Astrocyte (in vitro differentiated cells and primary cell): ENCODE results near the gene CRHR2. TPM values are rescaled to one million over a fixed set of nuclear protein-coding genes. Genes with fewer than 3 reads are reported as not detected.

Experiments
- DNase-seq: peaks from one replicate; pipeline ENCODE4 v3.0.0-alpha.2; 2010; ENCODE audit warnings: low read depth
- FAIRE-seq: peaks from 2 replicates; lab custom pipeline; 2011; peaks lifted over from hg19 to GRCh38; lab: Jason Lieb, UNC
- H2AFZ ChIP-seq: 2 replicates; pipeline ENCODE4 v1.6.0; 2012; ENCODE audit warnings: low read depth, low read length, inconsistent platforms
- H3K27ac ChIP-seq: 2 replicates; pipeline ENCODE4 v1.5.1; 2011; ENCODE audit warnings: low read depth, low read length, inconsistent platforms
- H3K27me3 ChIP-seq: 2 replicates; pipeline ENCODE4 v1.6.0; 2011; ENCODE audit warnings: low read length, inconsistent platforms; ENCODE audit not compliant: insufficient read depth
- H3K36me3 ChIP-seq: 2 replicates; pipeline ENCODE4 v1.5.1; 2011; ENCODE audit warnings: low read length, inconsistent platforms; ENCODE audit not compliant: insufficient read depth
- H3K4me1 ChIP-seq: 2 replicates; pipeline ENCODE4 v1.5.1; 2011; ENCODE audit warnings: low read length, inconsistent platforms; ENCODE audit not compliant: insufficient read depth
- H3K4me2 ChIP-seq: 2 replicates; pipeline ENCODE4 v1.6.0; 2012; ENCODE audit warnings: low read length, inconsistent platforms
- H3K4me3 ChIP-seq: 2 replicates; pipeline ENCODE4 v1.5.1; 2011; ENCODE audit warnings: low read depth, mild to moderate bottlenecking, low read length, inconsistent platforms; ENCODE audit not compliant: insufficient read depth
- H3K79me2 ChIP-seq: 2 replicates; pipeline ENCODE4 v1.6.0; 2012; ENCODE audit warnings: mild to moderate bottlenecking, low read length, inconsistent platforms; ENCODE audit not compliant: insufficient read depth
- H3K9ac ChIP-seq: 2 replicates; pipeline ENCODE4 v1.6.0; 2012; ENCODE audit warnings: mild to moderate bottlenecking, low read length, inconsistent platforms
- H3K9me3 ChIP-seq: 2 replicates; pipeline ENCODE4 v1.5.1; 2012; ENCODE audit warnings: low read depth, mild to moderate bottlenecking, low read length, inconsistent platforms; ENCODE audit not compliant: insufficient read depth
- H4K20me1 ChIP-seq: 2 replicates; pipeline ENCODE4 v1.6.0; 2012; ENCODE audit warnings: low read length, inconsistent platforms; ENCODE audit not compliant: insufficient read depth
- H3K27ac Mint-ChIP-seq: one replicate; pipeline ENCODE4 v1.8.0; 2021; ENCODE audit warnings: mild to moderate bottlenecking, mixed read lengths; ENCODE audit not compliant: unreplicated experiment
- H3K27me3 Mint-ChIP-seq: one replicate; pipeline ENCODE4 v1.8.0; 2021; ENCODE audit warnings: low read depth, mixed read lengths; ENCODE audit not compliant: unreplicated experiment
- H3K36me3 Mint-ChIP-seq: one replicate; pipeline ENCODE4 v1.8.0; 2021; ENCODE audit warnings: low read depth, mixed read lengths; ENCODE audit not compliant: unreplicated experiment
- H3K4me1 Mint-ChIP-seq: one replicate; pipeline ENCODE4 v1.8.0; 2021; ENCODE audit warnings: low read depth, mixed read lengths; ENCODE audit not compliant: unreplicated experiment
- H3K4me3 Mint-ChIP-seq: one replicate; pipeline ENCODE4 v1.8.0; 2021; ENCODE audit warnings: mild to moderate bottlenecking, moderate library complexity, mixed read lengths; ENCODE audit not compliant: unreplicated experiment
- H3K9me3 Mint-ChIP-seq: one replicate; pipeline ENCODE4 v1.8.0; 2021; ENCODE audit warnings: mild to moderate bottlenecking, mixed read lengths; ENCODE audit not compliant: unreplicated experiment
- CTCF ChIP-seq: IDR thresholded peaks from 2 replicates; pipeline ENCODE4 v1.5.1; 2011; ENCODE audit warnings: low read depth, mild to moderate bottlenecking, inconsistent platforms, low read length, moderate library complexity; ENCODE audit not compliant: insufficient read depth
- EZH2 ChIP-seq: IDR thresholded peaks from 2 replicates; pipeline ENCODE4 v1.6.1; 2012; ENCODE audit warnings: mild to moderate bottlenecking, low read length, inconsistent platforms; ENCODE audit not compliant: insufficient read depth
- total RNA-seq: library from RNA; stranded (reverse); gene quantifications from 2 replicates; pipeline ENCODE4 v1.2.1, GENCODE V29; 2021

Gene CRHR2
- total RNA-seq, 1 donor from 2014 or later, result not detected

- H3K9me3 Mint-ChIP-seq, result no peaks in the 10 kb centered on the region
- H3K4me3 Mint-ChIP-seq, result no peak overlapping the region
- peaks cover 6% of the 10 kb centered on the region for H3K4me1 Mint-ChIP-seq
- Histone ChIP-seq H3K27ac (no peak overlapping the region), H3K4me2 (no peak overlapping the region), H3K9ac (no peak overlapping the region), H3K4me3 (no peak overlapping the region), H3K9me3 (no peaks in the 10 kb centered on the region), H3K4me1 (no peaks in the 10 kb centered on the region), H2AFZ (no peak overlapping the region), H4K20me1 (no peaks in the 10 kb centered on the region), H3K27me3 (no peaks in the 10 kb centered on the region), H3K79me2 (no peaks in the 10 kb centered on the region), H3K36me3 (no peaks in the 10 kb centered on the region)
- TF ChIP-seq CTCF (no peak), EZH2 (no peak)
- no peak for DNase-seq
- no peak for FAIRE-seq
- peaks cover 6% of the 10 kb centered on the region for H3K36me3 Mint-ChIP-seq
- no peak overlapping the region for H3K27ac Mint-ChIP-seq
- peaks cover 17% of the 10 kb centered on the region for H3K27me3 Mint-ChIP-seq
Observed at GRCh38 chr7:30656006-30656957, 26.0 kb downstream of the CRHR2 start.

GRCh38 chr7:30655096-30655970 lies 26.9 kb downstream of the CRHR2 start:
- TF ChIP-seq EZH2, result no peak
- no peak for TF ChIP-seq CTCF
- no peaks in the 10 kb centered on the region for H3K9me3 Mint-ChIP-seq
- Histone ChIP-seq H3K4me2 (no peak overlapping the region), H3K4me1 (no peaks in the 10 kb centered on the region), H3K9me3 (no peaks in the 10 kb centered on the region), H3K27me3 (no peaks in the 10 kb centered on the region), H4K20me1 (no peaks in the 10 kb centered on the region), H3K9ac (no peak overlapping the region), H3K36me3 (no peaks in the 10 kb centered on the region), H3K27ac (no peak overlapping the region), H2AFZ (no peak overlapping the region), H3K4me3 (no peak overlapping the region), H3K79me2 (no peaks in the 10 kb centered on the region)
- no peak overlapping the region for H3K27ac Mint-ChIP-seq
- FAIRE-seq (no peak), DNase-seq (no peak)
- H3K4me3 Mint-ChIP-seq, result no peak overlapping the region
- peaks cover 6% of the 10 kb centered on the region for H3K4me1 Mint-ChIP-seq
- H3K36me3 Mint-ChIP-seq, result peaks cover 6% of the 10 kb centered on the region
- peaks cover 15% of the 10 kb centered on the region for H3K27me3 Mint-ChIP-seq
